HepG2 (cell line): ENCODE data around the gene MSMB. TPM values are rescaled to one million over a fixed set of nuclear protein-coding genes. Genes with fewer than 3 reads are reported as not detected.

Experiments
- ATF7 ChIP-seq, 2 experiments: fragments of 450-650 bp in 1 of 2; sonication (generic) in 1 of 2; formaldehyde crosslinking in 1 of 2; IDR thresholded peaks; 2 replicates each; pipeline versions ENCODE4 v1.4.0 to v1.6.1; 2016 to 2020; ENCODE audit warnings: antibody characterized with exemption in 1 of 2, mild to moderate bottlenecking in 1 of 2, missing genetic modification reagents in 1 of 2
- BCL6 ChIP-seq: IDR thresholded peaks from 2 replicates; pipeline ENCODE4 v1.6.1; 2016; ENCODE audit warnings: missing genetic modification reagents, missing compliant biosample characterization
- GATAD2A ChIP-seq: IDR thresholded peaks from 2 replicates; pipeline ENCODE4 v1.6.1; 2016
- KLF6 ChIP-seq: IDR thresholded peaks from 2 replicates; pipeline ENCODE4 v1.8.0; 2016; ENCODE audit warnings: missing biosample characterization, missing genetic modification reagents
- MAZ ChIP-seq, 2 experiments: sonication (generic) in 1 of 2; formaldehyde crosslinking in 1 of 2; IDR thresholded peaks; 2 replicates each; pipeline versions ENCODE4 v1.5.0 to v1.6.1; 2012 to 2020; ENCODE audit warnings: low read depth in 2 of 2, mild to moderate bottlenecking in 2 of 2, borderline replicate concordance in 1 of 2, improper control_type of control experiment in 1 of 2, low read length in 1 of 2, missing genetic modification reagents in 1 of 2, moderate library complexity in 1 of 2
- NFRKB ChIP-seq: fragments of 450-650 bp; IDR thresholded peaks from 2 replicates; pipeline ENCODE4 v1.6.1; 2017
- NONO ChIP-seq, 2 experiments: fragments of 450-650 bp in 1 of 2; sonication (generic) in 1 of 2; formaldehyde crosslinking in 1 of 2; IDR thresholded peaks in 1 of 2; conservative IDR thresholded peaks in 1 of 2; 2 replicates each; pipeline versions ENCODE4 v1.6.1 to v1.8.0; 2017 to 2022; ENCODE audit warnings: mild to moderate bottlenecking in 1 of 2, missing genetic modification reagents in 1 of 2, moderate library complexity in 1 of 2
- PLRG1 ChIP-seq: fragments of 450-650 bp; conservative IDR thresholded peaks from 2 replicates; pipeline ENCODE4 v1.6.1; 2016
- RXRA ChIP-seq: sonication (generic); formaldehyde crosslinking; IDR thresholded peaks from 2 replicates; pipeline ENCODE4 v1.5.1; 2020; ENCODE audit warnings: missing genetic modification reagents
- SCMH1 ChIP-seq: sonication (generic); formaldehyde crosslinking; IDR thresholded peaks from 2 replicates; pipeline ENCODE4 v1.9.0; 2021; ENCODE audit warnings: missing genetic modification reagents, mild to moderate bottlenecking, borderline replicate concordance
- SKI ChIP-seq: fragments of 450-650 bp; IDR thresholded peaks from one replicate; pipeline ENCODE4 v1.6.1; 2018; ENCODE audit warnings: mild to moderate bottlenecking; ENCODE audit not compliant: partially characterized antibody
- STAG1 ChIP-seq: sonication (generic); formaldehyde crosslinking; IDR thresholded peaks from 2 replicates; pipeline ENCODE4 v1.4.0; 2020; ENCODE audit warnings: missing genetic modification reagents
- TCF7L2 ChIP-seq: IDR thresholded peaks from 2 replicates; pipeline ENCODE4 v1.6.1; 2011; ENCODE audit warnings: mild to moderate bottlenecking, low read depth, low read length, moderate library complexity
- ZNF678 ChIP-seq: sonication (generic); formaldehyde crosslinking; IDR thresholded peaks from 2 replicates; pipeline ENCODE4 v1.4.0; 2020; ENCODE audit warnings: mild to moderate bottlenecking, missing genetic modification reagents
- ZNF776 ChIP-seq: sonication (generic); formaldehyde crosslinking; IDR thresholded peaks from 2 replicates; pipeline ENCODE4 v1.4.0; 2020; ENCODE audit warnings: mild to moderate bottlenecking, missing genetic modification reagents
- ZNF792 ChIP-seq: IDR thresholded peaks from 2 replicates; pipeline ENCODE4 v1.6.1; 2016
- polyA plus RNA-seq, 8 experiments: library from polyadenylated mRNA; depleted of rRNA in 3 of 8; stranded (reverse) in 7 of 8; unstranded in 1 of 8; fragments of >200 nt; fragmentation: Illumina TruSeq in 4 of 8; extraction: Trizol in 4 of 8; gene quantifications; 2 replicates each; pipeline versions ENCODE4 v1.2.1 to v1.2.3, GENCODE V29; 2011 to 2016; ENCODE audit warnings: low read depth in 4 of 8, missing spikeins in 1 of 8, mixed read lengths in 1 of 8; ENCODE audit not compliant: insufficient read depth in 1 of 8
- total RNA-seq, 5 experiments: library from RNA; depleted of rRNA; stranded (reverse); fragments of >200 nt; fragmentation: Illumina TruSeq; extraction: Trizol; gene quantifications; 2 replicates each; pipeline ENCODE4 v1.2.3, GENCODE V29; 2016; ENCODE audit warnings: low read depth in 1 of 5
- TF ChIP-seq, protein P1 (sequence below): sonication (generic); formaldehyde crosslinking; IDR thresholded peaks from 2 replicates; pipeline ENCODE4 v1.4.0; 2020; ENCODE audit warnings: missing genetic modification reagents
- TF ChIP-seq, protein P2 (sequence below): sonication (generic); formaldehyde crosslinking; IDR thresholded peaks from 2 replicates; pipeline ENCODE4 v1.8.0; 2022; ENCODE audit warnings: low read depth, missing genetic modification reagents
- TF ChIP-seq, protein P3 (sequence below): IDR thresholded peaks from 2 replicates; pipeline ENCODE4 v1.6.1; 2012; ENCODE audit warnings: low read depth, low read length, improper control_type of control experiment
- TF ChIP-seq, protein P4 (sequence below): IDR thresholded peaks from 2 replicates; pipeline ENCODE4 v1.6.1; 2012; ENCODE audit warnings: inconsistent platforms

The MSMB gene
- total and polyA plus RNA-seq, 2 of the 13 experiments (the other 11 are each of a cell fraction or from before 2014, with no cell fraction given) = 0.84 TPM; not detected in 1

DNA sequence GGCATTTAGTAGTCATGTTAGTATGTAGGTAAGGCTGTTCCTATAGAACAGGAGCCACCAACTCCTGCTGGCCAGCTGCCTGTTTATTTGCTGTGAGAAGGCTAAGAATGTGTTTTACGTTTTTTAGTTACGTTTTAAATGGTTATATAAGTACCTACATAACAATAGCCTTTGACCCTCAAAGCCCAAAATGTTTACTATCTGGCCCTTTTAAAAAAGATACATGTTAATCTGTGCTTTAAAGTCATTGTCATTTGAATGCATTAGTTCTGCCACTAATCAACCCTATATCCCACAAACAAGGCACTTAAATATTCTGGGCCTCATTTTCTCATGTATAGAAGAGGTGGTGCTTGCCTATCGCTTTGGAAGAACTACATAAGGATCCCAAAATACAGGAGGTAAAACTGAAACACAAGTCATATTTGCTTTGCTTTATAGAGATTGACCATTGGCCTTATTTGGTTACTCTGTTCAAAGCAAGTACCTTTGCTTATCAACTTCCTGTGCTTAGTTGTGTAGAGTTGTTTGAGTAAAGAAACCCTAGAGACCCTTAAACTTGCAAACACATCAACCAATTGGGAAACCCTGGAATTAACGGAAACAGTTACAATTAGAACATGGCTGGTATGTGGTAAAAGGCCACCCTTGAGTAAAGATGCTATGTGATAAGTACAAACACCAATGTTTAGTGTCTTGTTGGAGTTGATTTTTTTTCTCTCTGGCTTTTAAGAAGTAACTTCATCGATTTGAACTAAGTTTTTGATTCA lies 47.9 kb downstream of the MSMB start (continued):
- no peak for TF ChIP-seq ZNF678 (CRISPR knock-in tag)
- TF ChIP-seq, protein P1, sequence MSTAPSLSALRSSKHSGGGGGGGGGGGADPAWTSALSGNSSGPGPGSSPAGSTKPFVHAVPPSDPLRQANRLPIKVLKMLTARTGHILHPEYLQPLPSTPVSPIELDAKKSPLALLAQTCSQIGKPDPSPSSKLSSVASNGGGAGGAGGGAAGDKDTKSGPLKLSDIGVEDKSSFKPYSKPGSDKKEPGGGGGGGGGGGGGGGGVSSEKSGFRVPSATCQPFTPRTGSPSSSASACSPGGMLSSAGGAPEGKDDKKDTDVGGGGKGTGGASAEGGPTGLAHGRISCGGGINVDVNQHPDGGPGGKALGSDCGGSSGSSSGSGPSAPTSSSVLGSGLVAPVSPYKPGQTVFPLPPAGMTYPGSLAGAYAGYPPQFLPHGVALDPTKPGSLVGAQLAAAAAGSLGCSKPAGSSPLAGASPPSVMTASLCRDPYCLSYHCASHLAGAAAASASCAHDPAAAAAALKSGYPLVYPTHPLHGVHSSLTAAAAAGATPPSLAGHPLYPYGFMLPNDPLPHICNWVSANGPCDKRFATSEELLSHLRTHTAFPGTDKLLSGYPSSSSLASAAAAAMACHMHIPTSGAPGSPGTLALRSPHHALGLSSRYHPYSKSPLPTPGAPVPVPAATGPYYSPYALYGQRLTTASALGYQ (CRISPR knock-in tag) = peak; percentile 95
- TF ChIP-seq ZNF792 = peak; percentile 60
- no peak for TF ChIP-seq ZNF776
- TF ChIP-seq MAZ (IDR thresholded peaks at IDR 0.05; ENCODE audit: borderline replicate concordance, low read depth, low read length) = no peak
- no peak for TF ChIP-seq MAZ (CRISPR knock-in tag; IDR thresholded peaks at IDR 0.05; ENCODE audit: low read depth)
- TF ChIP-seq NONO (IDR thresholded peaks at IDR 0.05) = no peak
- peak; percentile 75 for TF ChIP-seq NONO (CRISPR knock-in tag; conservative IDR thresholded peaks at IDR 0.05)
- TF ChIP-seq PLRG1 = no peak
- TF ChIP-seq, protein P2, sequence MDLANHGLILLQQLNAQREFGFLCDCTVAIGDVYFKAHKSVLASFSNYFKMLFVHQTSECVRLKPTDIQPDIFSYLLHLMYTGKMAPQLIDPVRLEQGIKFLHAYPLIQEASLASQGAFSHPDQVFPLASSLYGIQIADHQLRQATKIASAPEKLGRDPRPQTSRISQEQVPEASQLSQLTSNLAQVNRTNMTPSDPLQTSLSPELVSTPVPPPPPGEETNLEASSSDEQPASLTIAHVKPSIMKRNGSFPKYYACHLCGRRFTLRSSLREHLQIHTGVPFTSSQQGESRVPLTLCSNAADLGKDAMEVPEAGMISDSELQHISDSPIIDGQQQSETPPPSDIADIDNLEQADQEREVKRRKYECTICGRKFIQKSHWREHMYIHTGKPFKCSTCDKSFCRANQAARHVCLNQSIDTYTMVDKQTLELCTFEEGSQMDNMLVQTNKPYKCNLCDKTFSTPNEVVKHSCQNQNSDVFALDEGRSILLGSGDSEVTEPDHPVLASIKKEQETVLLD (CRISPR knock-in tag) = no peak
- peak; percentile 89 for TF ChIP-seq GATAD2A (CRISPR knock-in tag)
- TF ChIP-seq, protein P3, sequence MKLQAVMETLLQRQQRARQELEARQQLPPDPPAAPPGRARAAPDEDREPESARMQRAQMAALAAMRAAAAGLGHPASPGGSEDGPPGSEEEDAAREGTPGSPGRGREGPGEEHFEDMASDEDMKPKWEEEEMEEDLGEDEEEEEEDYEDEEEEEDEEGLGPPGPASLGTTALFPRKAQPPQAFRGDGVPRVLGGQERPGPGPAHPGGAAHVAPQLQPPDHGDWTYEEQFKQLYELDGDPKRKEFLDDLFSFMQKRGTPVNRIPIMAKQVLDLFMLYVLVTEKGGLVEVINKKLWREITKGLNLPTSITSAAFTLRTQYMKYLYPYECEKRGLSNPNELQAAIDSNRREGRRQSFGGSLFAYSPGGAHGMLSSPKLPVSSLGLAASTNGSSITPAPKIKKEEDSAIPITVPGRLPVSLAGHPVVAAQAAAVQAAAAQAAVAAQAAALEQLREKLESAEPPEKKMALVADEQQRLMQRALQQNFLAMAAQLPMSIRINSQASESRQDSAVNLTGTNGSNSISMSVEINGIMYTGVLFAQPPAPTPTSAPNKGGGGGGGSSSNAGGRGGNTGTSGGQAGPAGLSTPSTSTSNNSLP = peak; percentile 88
- no peak for TF ChIP-seq KLF6 (CRISPR knock-in tag)
- TF ChIP-seq SKI = no peak
- TF ChIP-seq SCMH1 = no peak
- no peak for TF ChIP-seq ATF7 (IDR thresholded peaks at IDR 0.05)
- TF ChIP-seq ATF7 (CRISPR knock-in tag; IDR thresholded peaks at IDR 0.05) = no peak; the same call in 1 of the 2 replicates
- TF ChIP-seq STAG1 (CRISPR knock-in tag) = no peak
- TF ChIP-seq, protein P4, sequence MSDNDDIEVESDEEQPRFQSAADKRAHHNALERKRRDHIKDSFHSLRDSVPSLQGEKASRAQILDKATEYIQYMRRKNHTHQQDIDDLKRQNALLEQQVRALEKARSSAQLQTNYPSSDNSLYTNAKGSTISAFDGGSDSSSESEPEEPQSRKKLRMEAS = no peak
- TF ChIP-seq BCL6 (CRISPR knock-in tag) = peak; percentile 95
- TF ChIP-seq RXRA (CRISPR knock-in tag) = no peak; the same call in 1 of the 2 replicates
- no peak for TF ChIP-seq NFRKB
- TF ChIP-seq TCF7L2 = peak; percentile 78
